ENCODE data around the gene PAX2.
A peak's percentile ranks its signal among the peaks of the same experiment; 100 is the strongest.

Gene PAX2

GRCh38 chr10:100788002-100788903 is 42.9 kb downstream of the PAX2 start:
- no peak overlapping the region for H3K4me3 ChIP-seq
- in situ Hi-C loops (cut with MboI; ENCODE audit: low sequenced_read_pairs), result no loop called here

GRCh38 chr10:100790761-100791208 is 45.4 kb downstream of the PAX2 start:
- Histone ChIP-seq H3K4me3 (no peak overlapping the region), H3K36me3 (replicated peaks) (no peaks in the 10 kb centered on the region), H3K27me3 (ENCODE audit: low read depth) (peaks cover 2% of the 10 kb centered on the region; the same call in 1 of the 2 replicates), H3K4me1 (no peaks in the 10 kb centered on the region; the same call in 1 of the 2 replicates), H3K9me3 (no peaks in the 10 kb centered on the region)
- DNase-seq (ENCODE audit: low spot score in 2 of 2), result no peak
- in situ Hi-C loops (cut with MboI; ENCODE audit: low sequenced_read_pairs), result no loop called here

More at GRCh38 chr10:100788002-100788903, 42.9 kb downstream of the PAX2 start:
- Histone ChIP-seq H3K9me3 (no peaks in the 10 kb centered on the region), H3K4me1 (no peaks in the 10 kb centered on the region; the same call in 1 of the 2 replicates), H3K27me3 (ENCODE audit: low read depth) (peaks cover 2% of the 10 kb centered on the region; the same call in 1 of the 2 replicates), H3K36me3 (replicated peaks) (no peaks in the 10 kb centered on the region)
- peak in 1 of 2 experiments; percentile 22 for DNase-seq (ENCODE audit: low spot score in 2 of 2)

- in situ Hi-C loops (cut with MboI; ENCODE audit: low sequenced_read_pairs), result no loop called here
- H3K4me3 ChIP-seq, result no peak overlapping the region
- H3K4me1 ChIP-seq, result no peaks in the 10 kb centered on the region; the same call in 1 of the 2 replicates
- H3K27me3 ChIP-seq (ENCODE audit: low read depth), result peaks cover 2% of the 10 kb centered on the region; the same call in 1 of the 2 replicates
- H3K36me3 ChIP-seq (replicated peaks), result no peaks in the 10 kb centered on the region
- no peaks in the 10 kb centered on the region for H3K9me3 ChIP-seq
- no peak for DNase-seq (ENCODE audit: low spot score in 2 of 2)
Measured at GRCh38 chr10:100791369-100792058, 46.1 kb downstream of the PAX2 start.

- in situ Hi-C loops (cut with MboI; ENCODE audit: low sequenced_read_pairs), result no loop called here
Measured at GRCh38 chr10:100792574-100792973, 47.2 kb downstream of the PAX2 start.

GRCh38 chr10:100793055-100793454 is 47.7 kb downstream of the PAX2 start:
- in situ Hi-C loops (cut with MboI; ENCODE audit: low sequenced_read_pairs), result no loop called here
- Histone ChIP-seq H3K36me3 (replicated peaks) (no peaks in the 10 kb centered on the region), H3K9me3 (no peaks in the 10 kb centered on the region), H3K4me1 (no peaks in the 10 kb centered on the region), H3K4me3 (no peak overlapping the region), H3K27me3 (ENCODE audit: low read depth) (no peaks in the 10 kb centered on the region; the same call in 1 of the 2 replicates)
- DNase-seq (ENCODE audit: low spot score in 2 of 2), result no peak

More at GRCh38 chr10:100792574-100792973, 47.2 kb downstream of the PAX2 start:
- no peaks in the 10 kb centered on the region for H3K36me3 ChIP-seq (replicated peaks)
- peaks cover 2% of the 10 kb centered on the region; the same call in 1 of the 2 replicates for H3K27me3 ChIP-seq (ENCODE audit: low read depth)
- H3K9me3 ChIP-seq, result no peaks in the 10 kb centered on the region
- no peaks in the 10 kb centered on the region; the same call in 1 of the 2 replicates for H3K4me1 ChIP-seq
- H3K4me3 ChIP-seq, result no peak overlapping the region
- DNase-seq (ENCODE audit: low spot score in 2 of 2), result no peak

- Histone ChIP-seq H3K27me3 (ENCODE audit: low read depth) (no peaks in the 10 kb centered on the region; the same call in 1 of the 2 replicates), H3K9me3 (no peaks in the 10 kb centered on the region), H3K4me1 (no peaks in the 10 kb centered on the region), H3K36me3 (replicated peaks) (no peaks in the 10 kb centered on the region), H3K4me3 (no peak overlapping the region)
- in situ Hi-C loops (cut with MboI; ENCODE audit: low sequenced_read_pairs), result no loop called here
- no peak for DNase-seq (ENCODE audit: low spot score in 2 of 2)
Measured at GRCh38 chr10:100799881-100800280, 54.5 kb downstream of the PAX2 start.

GRCh38 chr10:100800931-100801330 is 55.5 kb downstream of the PAX2 start:
- Histone ChIP-seq H3K9me3 (no peaks in the 10 kb centered on the region), H3K4me3 (no peak overlapping the region), H3K27me3 (ENCODE audit: low read depth) (no peaks in the 10 kb centered on the region; the same call in 1 of the 2 replicates), H3K36me3 (replicated peaks) (no peaks in the 10 kb centered on the region), H3K4me1 (no peaks in the 10 kb centered on the region)
- no peak for DNase-seq (ENCODE audit: low spot score in 2 of 2)
- in situ Hi-C loops (cut with MboI; ENCODE audit: low sequenced_read_pairs), result no loop called here

GRCh38 chr10:100802196-100802595 is 56.8 kb downstream of the PAX2 start:
- Histone ChIP-seq H3K9me3 (no peaks in the 10 kb centered on the region), H3K36me3 (replicated peaks) (no peaks in the 10 kb centered on the region), H3K4me1 (no peaks in the 10 kb centered on the region), H3K27me3 (ENCODE audit: low read depth) (no peaks in the 10 kb centered on the region; the same call in 1 of the 2 replicates), H3K4me3 (no peak overlapping the region)
- in situ Hi-C loops (cut with MboI; ENCODE audit: low sequenced_read_pairs), result no loop called here
- no peak for DNase-seq (ENCODE audit: low spot score in 2 of 2)

GRCh38 chr10:100802607-100803006 is 57.2 kb downstream of the PAX2 start:
- Histone ChIP-seq H3K4me3 (no peak overlapping the region), H3K9me3 (no peaks in the 10 kb centered on the region), H3K27me3 (ENCODE audit: low read depth) (no peaks in the 10 kb centered on the region; the same call in 1 of the 2 replicates), H3K4me1 (no peaks in the 10 kb centered on the region; the same call in 1 of the 2 replicates), H3K36me3 (replicated peaks) (no peaks in the 10 kb centered on the region)
- in situ Hi-C loops (cut with MboI; ENCODE audit: low sequenced_read_pairs), result no loop called here
- DNase-seq (ENCODE audit: low spot score in 2 of 2), result no peak

GRCh38 chr10:100803492-100803891 is 58.1 kb downstream of the PAX2 start:
- Histone ChIP-seq H3K4me3 (no peak overlapping the region), H3K9me3 (no peaks in the 10 kb centered on the region), H3K4me1 (no peaks in the 10 kb centered on the region; the same call in 1 of the 2 replicates), H3K27me3 (ENCODE audit: low read depth) (no peaks in the 10 kb centered on the region; the same call in 1 of the 2 replicates), H3K36me3 (replicated peaks) (no peaks in the 10 kb centered on the region)
- in situ Hi-C loops (cut with MboI; ENCODE audit: low sequenced_read_pairs), result no loop called here
- DNase-seq (ENCODE audit: low spot score in 2 of 2), result no peak

- no peaks in the 10 kb centered on the region; the same call in 1 of the 2 replicates for H3K27me3 ChIP-seq (ENCODE audit: low read depth)
- H3K36me3 ChIP-seq (replicated peaks), result no peaks in the 10 kb centered on the region
- H3K4me3 ChIP-seq, result no peak overlapping the region
- no peak for DNase-seq (ENCODE audit: low spot score in 2 of 2)
- H3K4me1 ChIP-seq, result no peaks in the 10 kb centered on the region; the same call in 1 of the 2 replicates
- H3K9me3 ChIP-seq, result no peaks in the 10 kb centered on the region
- in situ Hi-C loops (cut with MboI; ENCODE audit: low sequenced_read_pairs), result no loop called here
Measured at GRCh38 chr10:100803908-100804307, 58.5 kb downstream of the PAX2 start.

GRCh38 chr10:100805543-100806355 is 60.4 kb downstream of the PAX2 start:
- in situ Hi-C loops (cut with MboI; ENCODE audit: low sequenced_read_pairs), result no loop called here
- no peak overlapping the region for H3K4me3 ChIP-seq

GRCh38 chr10:100806356-100806645 is 60.9 kb downstream of the PAX2 start:
- no peak for DNase-seq (ENCODE audit: low spot score in 2 of 2)
- Histone ChIP-seq H3K4me1 (no peaks in the 10 kb centered on the region; the same call in 1 of the 2 replicates), H3K36me3 (replicated peaks) (no peaks in the 10 kb centered on the region), H3K4me3 (no peak overlapping the region), H3K9me3 (no peaks in the 10 kb centered on the region), H3K27me3 (ENCODE audit: low read depth) (no peaks in the 10 kb centered on the region; the same call in 1 of the 2 replicates)
- in situ Hi-C loops (cut with MboI; ENCODE audit: low sequenced_read_pairs), result no loop called here

More at GRCh38 chr10:100805543-100806355, 60.4 kb downstream of the PAX2 start:
- H3K27me3 ChIP-seq (ENCODE audit: low read depth), result no peaks in the 10 kb centered on the region; the same call in 1 of the 2 replicates
- no peaks in the 10 kb centered on the region for H3K36me3 ChIP-seq (replicated peaks)
- DNase-seq (ENCODE audit: low spot score in 2 of 2), result no peak
- H3K9me3 ChIP-seq, result no peaks in the 10 kb centered on the region
- H3K4me1 ChIP-seq, result no peaks in the 10 kb centered on the region; the same call in 1 of the 2 replicates
